PFSK-1 (cell line): ENCODE results near the gene VPS41.

ENCODE experiments used
- FOXP2 ChIP-seq: optimal IDR thresholded peaks from 2 replicates; pipeline ENCODE3; 2011; ENCODE audit warnings: borderline replicate concordance, control low read depth, inconsistent platforms; ENCODE audit not compliant: insufficient read depth; ENCODE audit errors: extremely low read length, extremely low read depth
- POLR2AphosphoS5 ChIP-seq: IDR thresholded peaks from 2 replicates; pipeline ENCODE4 v1.6.1; 2012; ENCODE audit warnings: low read depth, mild to moderate bottlenecking, control low read depth, low read length, moderate library complexity
- SIN3A ChIP-seq: IDR thresholded peaks from 2 replicates; pipeline ENCODE4 v1.6.1; 2012; ENCODE audit warnings: mild to moderate bottlenecking, low read length, moderate library complexity, borderline replicate concordance; ENCODE audit not compliant: insufficient read depth
- TF ChIP-seq, protein P1 (sequence below), 2 experiments: IDR thresholded peaks; 2 replicates each; pipeline versions ENCODE4 v1.6.1 to v1.8.0; 2011 to 2012; ENCODE audit warnings: low read depth in 2 of 2, low read length in 2 of 2, control low read depth in 1 of 2, inconsistent platforms in 1 of 2, mild to moderate bottlenecking in 1 of 2, moderate library complexity in 1 of 2; ENCODE audit not compliant: insufficient read depth in 1 of 2

DNA sequence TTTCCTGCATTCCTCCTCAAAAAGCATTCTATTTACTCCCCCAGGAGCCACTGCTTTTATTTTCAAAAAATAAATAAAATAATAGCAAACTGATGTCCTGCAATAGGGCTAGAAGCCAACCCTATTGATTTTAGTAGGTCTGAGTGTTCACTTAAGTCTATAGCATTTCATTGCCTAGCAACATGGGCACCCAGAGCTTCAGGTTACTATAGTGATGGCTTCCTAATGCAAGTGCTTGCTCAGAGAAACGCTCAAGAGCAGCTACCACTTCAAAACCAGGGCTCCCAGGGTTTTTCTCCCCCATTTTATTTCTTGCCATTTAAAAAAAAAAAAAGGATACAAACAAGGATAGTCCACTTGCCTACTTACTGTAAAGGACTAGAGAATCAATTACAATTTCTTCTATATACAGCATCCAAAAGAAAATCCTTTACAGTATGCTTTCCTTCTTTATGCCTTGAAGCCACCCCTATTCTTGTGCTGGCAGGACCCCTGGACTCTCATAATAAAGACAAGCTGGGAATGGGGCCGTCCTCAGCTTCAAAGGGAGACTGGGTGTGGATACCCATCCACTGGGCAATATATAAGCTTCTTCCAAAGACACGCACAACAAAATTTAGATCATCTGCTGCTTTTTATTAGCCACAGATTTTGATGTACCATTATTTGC is 133.3 kb downstream of the VPS41 start:
- TF ChIP-seq, protein P1, sequence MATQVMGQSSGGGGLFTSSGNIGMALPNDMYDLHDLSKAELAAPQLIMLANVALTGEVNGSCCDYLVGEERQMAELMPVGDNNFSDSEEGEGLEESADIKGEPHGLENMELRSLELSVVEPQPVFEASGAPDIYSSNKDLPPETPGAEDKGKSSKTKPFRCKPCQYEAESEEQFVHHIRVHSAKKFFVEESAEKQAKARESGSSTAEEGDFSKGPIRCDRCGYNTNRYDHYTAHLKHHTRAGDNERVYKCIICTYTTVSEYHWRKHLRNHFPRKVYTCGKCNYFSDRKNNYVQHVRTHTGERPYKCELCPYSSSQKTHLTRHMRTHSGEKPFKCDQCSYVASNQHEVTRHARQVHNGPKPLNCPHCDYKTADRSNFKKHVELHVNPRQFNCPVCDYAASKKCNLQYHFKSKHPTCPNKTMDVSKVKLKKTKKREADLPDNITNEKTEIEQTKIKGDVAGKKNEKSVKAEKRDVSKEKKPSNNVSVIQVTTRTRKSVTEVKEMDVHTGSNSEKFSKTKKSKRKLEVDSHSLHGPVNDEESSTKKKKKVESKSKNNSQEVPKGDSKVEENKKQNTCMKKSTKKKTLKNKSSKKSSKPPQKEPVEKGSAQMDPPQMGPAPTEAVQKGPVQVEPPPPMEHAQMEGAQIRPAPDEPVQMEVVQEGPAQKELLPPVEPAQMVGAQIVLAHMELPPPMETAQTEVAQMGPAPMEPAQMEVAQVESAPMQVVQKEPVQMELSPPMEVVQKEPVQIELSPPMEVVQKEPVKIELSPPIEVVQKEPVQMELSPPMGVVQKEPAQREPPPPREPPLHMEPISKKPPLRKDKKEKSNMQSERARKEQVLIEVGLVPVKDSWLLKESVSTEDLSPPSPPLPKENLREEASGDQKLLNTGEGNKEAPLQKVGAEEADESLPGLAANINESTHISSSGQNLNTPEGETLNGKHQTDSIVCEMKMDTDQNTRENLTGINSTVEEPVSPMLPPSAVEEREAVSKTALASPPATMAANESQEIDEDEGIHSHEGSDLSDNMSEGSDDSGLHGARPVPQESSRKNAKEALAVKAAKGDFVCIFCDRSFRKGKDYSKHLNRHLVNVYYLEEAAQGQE (IDR thresholded peaks at IDR 0.05; ENCODE audit: insufficient read depth in 1 of 2, low read depth in 2 of 2, low read length in 2 of 2), result no peak
- TF ChIP-seq FOXP2 (no peak), POLR2AphosphoS5 (no peak), SIN3A (no peak)
